ENCODE data around the gene SGCD.
A peak's percentile ranks its signal among the peaks of the same experiment; 100 is the strongest.

The SGCD gene

DNA sequence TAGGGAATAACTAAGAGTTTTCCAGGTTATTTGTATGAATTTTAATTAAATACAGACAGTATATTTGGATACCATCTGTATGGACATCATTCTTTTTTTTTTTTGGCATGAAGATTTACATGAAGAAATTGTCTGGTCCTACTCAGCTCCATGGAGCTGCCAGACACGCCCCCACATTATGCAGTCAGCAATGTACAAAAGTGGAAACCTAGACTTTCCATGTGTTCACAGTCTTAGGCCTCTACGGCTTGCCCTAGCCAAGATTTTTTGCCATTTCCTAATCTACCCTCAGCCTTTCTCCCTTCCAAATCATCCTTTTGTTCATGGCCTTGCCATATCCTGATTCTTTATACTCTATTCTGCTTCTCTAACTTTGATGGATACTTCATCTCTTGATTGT, 207.1 kb downstream of the SGCD start:
- H3K27ac ChIP-seq = no peak overlapping the region
- TF ChIP-seq, protein P1, sequence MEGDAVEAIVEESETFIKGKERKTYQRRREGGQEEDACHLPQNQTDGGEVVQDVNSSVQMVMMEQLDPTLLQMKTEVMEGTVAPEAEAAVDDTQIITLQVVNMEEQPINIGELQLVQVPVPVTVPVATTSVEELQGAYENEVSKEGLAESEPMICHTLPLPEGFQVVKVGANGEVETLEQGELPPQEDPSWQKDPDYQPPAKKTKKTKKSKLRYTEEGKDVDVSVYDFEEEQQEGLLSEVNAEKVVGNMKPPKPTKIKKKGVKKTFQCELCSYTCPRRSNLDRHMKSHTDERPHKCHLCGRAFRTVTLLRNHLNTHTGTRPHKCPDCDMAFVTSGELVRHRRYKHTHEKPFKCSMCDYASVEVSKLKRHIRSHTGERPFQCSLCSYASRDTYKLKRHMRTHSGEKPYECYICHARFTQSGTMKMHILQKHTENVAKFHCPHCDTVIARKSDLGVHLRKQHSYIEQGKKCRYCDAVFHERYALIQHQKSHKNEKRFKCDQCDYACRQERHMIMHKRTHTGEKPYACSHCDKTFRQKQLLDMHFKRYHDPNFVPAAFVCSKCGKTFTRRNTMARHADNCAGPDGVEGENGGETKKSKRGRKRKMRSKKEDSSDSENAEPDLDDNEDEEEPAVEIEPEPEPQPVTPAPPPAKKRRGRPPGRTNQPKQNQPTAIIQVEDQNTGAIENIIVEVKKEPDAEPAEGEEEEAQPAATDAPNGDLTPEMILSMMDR (IDR thresholded peaks at IDR 0.05; ENCODE audit: low read depth, low read length) = no peak
- no peaks in the 10 kb centered on the region for H3K9me3 ChIP-seq (ENCODE audit: severe bottlenecking)
- H3K27me3 ChIP-seq (ENCODE audit: insufficient read depth, low read depth, severe bottlenecking) = no peaks in the 10 kb centered on the region
- no peaks in the 10 kb centered on the region for H3K36me3 ChIP-seq
- H3K4me3 ChIP-seq (ENCODE audit: low read depth, low read length) = no peak overlapping the region
- no peak for DNase-seq

DNA sequence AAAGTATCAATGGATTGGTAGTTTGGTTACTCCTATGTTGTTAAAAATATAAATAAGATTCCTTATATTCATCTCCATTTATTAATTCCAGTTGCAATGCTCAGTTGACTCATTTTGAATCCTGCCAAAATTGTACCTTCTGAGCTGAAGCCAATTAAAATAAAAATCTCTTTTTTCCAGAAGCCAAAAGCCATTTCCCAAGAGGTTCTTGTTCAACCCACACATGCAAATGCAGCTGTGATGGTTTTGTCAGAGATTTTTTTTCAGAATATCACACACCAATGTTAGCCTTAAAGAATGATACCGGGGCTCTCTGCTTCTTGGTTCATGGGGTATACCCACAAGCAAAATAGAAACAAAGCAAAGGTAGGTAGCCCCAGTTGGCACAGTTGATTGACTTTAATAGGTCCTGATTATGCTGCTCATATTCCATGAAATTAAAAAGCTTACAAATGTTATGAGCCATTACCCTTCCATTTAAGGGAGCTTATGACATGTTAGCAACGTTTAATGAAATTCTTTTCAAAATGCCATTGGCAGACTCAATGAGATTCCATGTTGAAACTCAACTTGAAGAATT, 208.0 kb downstream of the SGCD start:
- TF ChIP-seq, protein P1 (IDR thresholded peaks at IDR 0.05; ENCODE audit: low read depth, low read length) = no peak
- Histone ChIP-seq H3K27me3 (ENCODE audit: insufficient read depth, low read depth, severe bottlenecking) (no peaks in the 10 kb centered on the region), H3K27ac (no peak overlapping the region), H3K9me3 (ENCODE audit: severe bottlenecking) (no peaks in the 10 kb centered on the region), H3K36me3 (no peaks in the 10 kb centered on the region), H3K4me3 (ENCODE audit: low read depth, low read length) (no peak overlapping the region)
- DNase-seq = no peak

DNA sequence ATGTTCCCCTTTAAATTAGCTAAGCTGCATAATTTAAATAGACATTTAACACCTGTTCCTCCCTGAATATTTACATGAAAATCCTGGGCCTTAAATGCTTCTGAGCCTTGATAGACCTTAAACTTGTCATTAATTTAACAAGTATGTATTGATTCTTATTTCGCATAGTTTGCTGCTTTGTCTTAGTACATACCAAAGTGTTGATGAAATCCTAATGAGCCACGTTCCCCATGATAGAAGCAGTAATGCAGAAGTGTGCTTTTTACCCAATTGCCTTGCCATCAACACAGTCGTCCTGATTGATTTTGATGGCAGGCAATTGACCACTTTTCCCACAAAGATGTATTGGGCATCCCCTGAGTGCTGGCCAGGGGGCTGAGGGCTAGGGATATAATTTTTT, 213.5 kb downstream of the SGCD start:
- Histone ChIP-seq H3K27ac (no peak overlapping the region), H3K27me3 (ENCODE audit: insufficient read depth, low read depth, severe bottlenecking) (no peaks in the 10 kb centered on the region), H3K9me3 (ENCODE audit: severe bottlenecking) (no peaks in the 10 kb centered on the region), H3K36me3 (no peaks in the 10 kb centered on the region), H3K4me3 (ENCODE audit: low read depth, low read length) (no peak overlapping the region)
- DNase-seq = no peak
- TF ChIP-seq, protein P1 (IDR thresholded peaks at IDR 0.05; ENCODE audit: low read depth, low read length) = no peak

DNA sequence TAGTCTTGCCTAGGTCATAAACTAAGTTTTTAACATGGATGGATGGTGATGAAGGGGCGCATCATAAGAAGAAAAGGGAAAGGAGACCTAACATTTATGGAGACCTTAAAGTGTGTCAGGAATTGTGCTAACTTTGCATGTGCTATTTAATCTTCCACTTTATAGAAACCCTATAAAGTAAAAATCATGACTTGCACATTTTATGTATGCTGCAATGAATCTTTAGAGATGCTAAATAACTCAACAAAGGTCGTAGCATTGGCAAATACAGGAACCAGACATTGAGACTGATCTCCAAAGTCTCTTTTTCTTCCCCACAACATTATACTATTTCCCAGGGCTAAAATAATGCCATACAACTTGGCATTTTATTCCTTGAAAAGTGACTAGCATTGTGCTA, 214.6 kb downstream of the SGCD start:
- no peaks in the 10 kb centered on the region for H3K36me3 ChIP-seq
- H3K9me3 ChIP-seq (ENCODE audit: severe bottlenecking) = no peaks in the 10 kb centered on the region
- TF ChIP-seq, protein P1 (IDR thresholded peaks at IDR 0.05; ENCODE audit: low read depth, low read length) = no peak
- no peaks in the 10 kb centered on the region for H3K27me3 ChIP-seq (ENCODE audit: insufficient read depth, low read depth, severe bottlenecking)
- DNase-seq = no peak
- H3K27ac ChIP-seq = no peak overlapping the region
- no peak overlapping the region for H3K4me3 ChIP-seq (ENCODE audit: low read depth, low read length)

DNA sequence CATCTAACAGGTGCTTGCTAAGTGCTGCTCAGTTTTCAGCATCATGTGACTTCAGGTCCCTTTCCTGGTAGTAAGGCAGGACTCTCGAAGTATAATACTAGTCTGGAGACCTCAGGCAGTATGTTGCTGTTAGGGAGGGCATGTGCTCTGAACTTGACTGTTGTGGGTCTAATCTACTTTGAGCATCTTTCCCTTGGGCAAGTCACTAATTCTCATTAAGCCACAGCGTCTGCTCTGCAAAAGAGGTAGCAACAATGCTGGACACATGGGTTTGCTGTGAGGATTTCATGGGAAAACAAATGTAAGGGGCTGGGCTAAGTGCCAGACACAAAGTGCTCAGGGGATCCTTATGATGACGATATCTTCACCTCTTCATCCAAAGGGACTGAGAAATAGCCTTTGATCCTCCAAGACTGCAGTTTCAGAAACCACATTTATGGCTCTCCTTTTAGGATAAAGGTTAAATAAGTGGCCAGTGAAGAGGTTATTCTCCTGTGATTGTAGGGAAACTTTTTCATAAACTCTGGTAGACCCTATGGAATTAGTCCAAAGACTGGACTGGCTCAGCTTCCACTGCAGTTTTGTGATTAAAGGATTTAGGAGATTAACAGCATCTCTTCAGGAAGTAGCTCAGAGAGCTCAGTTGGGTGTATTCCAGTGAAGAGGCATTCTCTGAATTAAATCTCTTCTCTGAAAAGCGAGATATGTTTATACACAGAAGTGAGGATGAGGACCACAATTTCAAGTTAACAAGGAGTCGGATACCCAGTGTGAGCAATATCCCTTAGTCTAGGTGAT, 216.6 kb downstream of the SGCD start:
- Histone ChIP-seq H3K36me3 (no peaks in the 10 kb centered on the region), H3K27ac (peak overlapping the region; percentile 43), H3K9me3 (ENCODE audit: severe bottlenecking) (no peaks in the 10 kb centered on the region), H3K27me3 (ENCODE audit: insufficient read depth, low read depth, severe bottlenecking) (no peaks in the 10 kb centered on the region), H3K4me3 (ENCODE audit: low read depth, low read length) (peak overlapping the region; percentile 18; the same call in 1 of the 2 replicates)
- TF ChIP-seq, protein P1 (IDR thresholded peaks at IDR 0.05; ENCODE audit: low read depth, low read length) = no peak
- DNase-seq = peak; percentile 66

Data from WERI-Rb-1 (cell line).